Endodermal cell (in vitro differentiated cells): ENCODE measurements around the gene PNPO. TPM values are rescaled to one million over a fixed set of nuclear protein-coding genes. Genes with fewer than 3 reads are reported as not detected.

Experiments
- DNase-seq: peaks from one replicate; pipeline ENCODE4 v3.0.0-alpha.2; 2017
- H3K27ac ChIP-seq: 2 replicates; pipeline ENCODE4 v1.5.1; 2013; ENCODE audit warnings: mild to moderate bottlenecking, low read depth, low read length, moderate library complexity
- H3K27me3 ChIP-seq: 2 replicates; pipeline ENCODE4 v1.6.1; 2013; ENCODE audit warnings: mild to moderate bottlenecking, low read length, moderate library complexity; ENCODE audit not compliant: insufficient read depth, control insufficient read depth, poor library complexity, severe bottlenecking
- H3K36me3 ChIP-seq: 2 replicates; pipeline ENCODE4 v1.7.0; 2013; ENCODE audit warnings: mild to moderate bottlenecking, low read length, moderate library complexity; ENCODE audit not compliant: control insufficient read depth, insufficient read depth
- H3K4me1 ChIP-seq: one replicate; pipeline ENCODE4 v1.7.0; 2013; ENCODE audit warnings: low read length; ENCODE audit not compliant: control insufficient read depth, insufficient read depth
- H3K4me3 ChIP-seq: 2 replicates; pipeline ENCODE4 v1.5.1; 2013; ENCODE audit warnings: mild to moderate bottlenecking, low read length, moderate library complexity
- H3K9ac ChIP-seq: 2 replicates; pipeline ENCODE4 v1.6.1; 2013; ENCODE audit warnings: mild to moderate bottlenecking, low read length, moderate library complexity; ENCODE audit not compliant: poor library complexity, severe bottlenecking; ENCODE audit errors: extremely low read depth
- H3K9me3 ChIP-seq: 2 replicates; pipeline ENCODE4 v1.6.1; 2013; ENCODE audit warnings: mild to moderate bottlenecking, low read length, moderate library complexity; ENCODE audit not compliant: control insufficient read depth
- H3K27ac Mint-ChIP-seq: 2 replicates; pipeline ENCODE4 v1.8.0; 2020; ENCODE audit warnings: mixed read lengths
- H3K27me3 Mint-ChIP-seq: 2 replicates; pipeline ENCODE4 v1.8.0; 2021; ENCODE audit warnings: mild to moderate bottlenecking, mixed read lengths; ENCODE audit not compliant: insufficient read depth
- H3K36me3 Mint-ChIP-seq: 2 replicates; pipeline ENCODE4 v1.8.0; 2020; ENCODE audit warnings: low read depth, mixed read lengths
- H3K4me1 Mint-ChIP-seq: 2 replicates; pipeline ENCODE4 v1.8.0; 2020; ENCODE audit warnings: mixed read lengths
- H3K4me3 Mint-ChIP-seq: 2 replicates; pipeline ENCODE4 v1.8.0; 2020; ENCODE audit warnings: mild to moderate bottlenecking, moderate library complexity, mixed read lengths
- H3K9me3 Mint-ChIP-seq: 2 replicates; pipeline ENCODE4 v1.8.0; 2020; ENCODE audit warnings: mild to moderate bottlenecking, mixed read lengths
- CTCF ChIP-seq: fragments of 200-600 bp; sonication (generic); conservative IDR thresholded peaks from 2 replicates; pipeline ENCODE4 v1.5.0; 2021; ENCODE audit warnings: antibody characterized with exemption, mild to moderate bottlenecking
- WGBS, 2 experiments: methylation state at CpG; one replicate each; pipeline versions ENCODE4 v1.1.5 to v1.1.7; 2013; ENCODE audit warnings: missing lambda C conversion rate in 2 of 2, mixed read lengths in 1 of 2; ENCODE audit not compliant: insufficient coverage in 1 of 2, insufficient read length in 1 of 2; 5-methylcytosine and 5-hydroxymethylcytosine counted together
- total RNA-seq, 2 donors: library from RNA; stranded (reverse); fragmentation: NEBNext Ultra II Directional in 1 of 2; extraction: Animal tissue kit (Norgen Biotek cat#: 25700) in 1 of 2; gene quantifications; 2 replicates in 1 of 2; 3 replicates in 1 of 2; pipeline ENCODE4 v1.2.1, GENCODE V29; 2021

PNPO gene
- total RNA-seq, 2 donors from 2014 or later: 8.5 to 10.4 TPM

GRCh38 chr17:47942096-47942510 lies 732 bp downstream of the PNPO start:
- Histone ChIP-seq H3K36me3 (peaks cover 11% of the 10 kb centered on the region), H3K27ac (no peak overlapping the region), H3K9ac (peak overlapping the region; percentile 49), H3K27me3 (peaks cover 3% of the 10 kb centered on the region), H3K4me1 (no peaks in the 10 kb centered on the region), H3K9me3 (no peaks in the 10 kb centered on the region), H3K4me3 (peak overlapping the region; percentile 94)
- no peak for TF ChIP-seq CTCF
- Mint-ChIP-seq H3K36me3 (peaks cover 1% of the 10 kb centered on the region), H3K27me3 (peaks cover 19% of the 10 kb centered on the region), H3K4me3 (peak overlapping the region; percentile 57), H3K27ac (no peak overlapping the region), H3K4me1 (no peaks in the 10 kb centered on the region), H3K9me3 (peaks cover 5% of the 10 kb centered on the region)
- no peak for DNase-seq
- WGBS, 2 experiments: 36 to 43% methylated on average over 2 to 5 of the region's 5 CpGs

- no peak overlapping the region for H3K9ac ChIP-seq
Observed at GRCh38 chr17:47942568-47942967, 1.2 kb downstream of the PNPO start.

GRCh38 chr17:47945080-47945479 lies 3.7 kb downstream of the PNPO start:
- Histone ChIP-seq H3K9ac (no peak overlapping the region), H3K27me3 (peaks cover 3% of the 10 kb centered on the region), H3K9me3 (no peaks in the 10 kb centered on the region), H3K27ac (no peak overlapping the region), H3K4me1 (no peaks in the 10 kb centered on the region), H3K4me3 (no peak overlapping the region), H3K36me3 (peaks cover 14% of the 10 kb centered on the region)
- WGBS, 2 experiments: 91 to 95% methylated on average over 8 of the region's 8 CpGs
- Mint-ChIP-seq H3K4me1 (peaks cover 5% of the 10 kb centered on the region), H3K9me3 (peaks cover 5% of the 10 kb centered on the region), H3K36me3 (peaks cover 1% of the 10 kb centered on the region), H3K4me3 (no peak overlapping the region), H3K27me3 (peaks cover 13% of the 10 kb centered on the region), H3K27ac (no peak overlapping the region)
- no peak for TF ChIP-seq CTCF
- no peak for DNase-seq

More at GRCh38 chr17:47942568-47942967, 1.2 kb downstream of the PNPO start:
- 79 to 98% methylated on average over 4 to 6 of the region's 6 CpGs for WGBS, 2 experiments
- Mint-ChIP-seq H3K36me3 (peaks cover 1% of the 10 kb centered on the region), H3K4me1 (no peaks in the 10 kb centered on the region), H3K4me3 (peak overlapping the region; percentile 57), H3K27me3 (peaks cover 19% of the 10 kb centered on the region), H3K9me3 (peaks cover 5% of the 10 kb centered on the region), H3K27ac (no peak overlapping the region)
- DNase-seq: no peak
- no peaks in the 10 kb centered on the region for H3K4me1 ChIP-seq
- H3K36me3 ChIP-seq: peaks cover 11% of the 10 kb centered on the region
- H3K27me3 ChIP-seq: peaks cover 3% of the 10 kb centered on the region
- no peaks in the 10 kb centered on the region for H3K9me3 ChIP-seq
- no peak overlapping the region for H3K27ac ChIP-seq
- no peak for TF ChIP-seq CTCF
- peak overlapping the region; percentile 94 for H3K4me3 ChIP-seq
